ENCODE data around the gene TTLL7.

TTLL7 gene

GRCh38 chr1:83998498-83999315, at the start of gene TTLL7:
TSS of gene TTLL7 (minus strand) at chr1:83999132. CDS start at chr1:83952211, 46,921 bp downstream.
- peak; percentile 85 for DNase-seq

GRCh38 chr1:84042461-84042860, 43.5 kb upstream of the TTLL7 start:
- DNase-seq: no peak

DNA sequence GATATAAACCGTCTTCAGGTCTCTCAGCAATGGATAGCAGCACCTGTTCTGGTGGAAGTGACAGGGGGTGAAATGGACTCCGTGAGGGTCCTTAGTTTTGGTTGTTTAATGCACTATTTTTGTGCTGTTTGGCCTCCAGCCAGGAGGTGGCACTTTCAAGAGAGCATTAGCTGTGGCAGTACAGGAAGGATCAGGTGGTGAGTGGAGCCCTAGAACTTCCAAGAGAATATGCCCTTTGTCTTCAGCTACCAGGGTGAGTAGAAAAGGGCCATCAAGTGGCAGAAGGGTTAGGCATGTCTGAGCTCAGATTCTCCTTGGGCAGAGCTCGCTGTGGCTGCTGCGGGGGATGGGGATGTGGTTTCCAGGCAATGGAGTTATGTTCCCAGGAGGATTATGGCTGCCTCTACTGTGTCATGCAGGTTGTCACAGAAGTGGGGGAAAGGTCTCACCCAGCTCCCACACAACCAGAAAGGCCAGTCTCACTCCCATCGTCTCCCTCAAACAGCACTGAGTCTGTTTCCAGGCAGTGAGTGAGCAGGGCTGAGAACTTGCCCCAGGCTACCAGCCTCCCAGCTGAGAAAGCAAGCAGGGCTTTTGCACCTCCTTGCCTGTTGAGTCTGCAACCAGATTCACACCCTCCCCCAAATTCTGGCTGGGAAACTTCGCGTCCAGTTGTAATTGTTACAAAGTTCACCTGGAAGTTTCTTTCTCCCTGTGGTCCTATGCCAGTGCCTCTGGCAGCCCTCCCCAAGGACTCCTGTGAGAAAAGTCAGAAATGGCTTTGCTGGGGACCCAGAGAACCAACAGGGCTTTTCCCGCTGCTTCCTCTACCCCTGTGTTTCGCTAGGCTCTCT, 39.1 kb upstream of the TTLL7 start:
- DNase-seq: no peak

DNA sequence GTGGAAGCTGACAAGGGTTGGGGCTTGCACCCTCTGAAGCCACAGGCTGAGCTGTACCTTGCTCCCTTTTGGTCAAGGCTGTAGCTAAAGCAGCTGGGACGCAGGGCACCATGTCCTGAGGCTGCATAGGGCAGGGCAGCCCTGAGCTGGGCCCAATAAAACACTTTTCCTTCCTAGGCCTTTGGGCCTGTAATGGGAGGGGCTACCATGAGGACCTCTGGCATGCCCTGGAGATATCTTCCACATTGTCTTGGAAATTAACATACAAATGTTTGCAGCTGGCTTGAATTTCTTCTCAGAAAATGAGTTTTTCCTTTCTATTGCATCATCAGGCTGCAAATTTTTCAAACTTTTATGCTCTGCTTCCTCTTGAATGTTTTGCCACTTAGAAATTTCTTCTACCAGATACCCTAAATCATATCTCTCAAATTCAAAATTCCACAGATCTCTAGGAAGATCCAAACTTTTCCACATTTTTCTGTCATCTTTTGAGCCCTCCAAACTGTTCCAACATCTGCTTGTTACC, 32.9 kb upstream of the TTLL7 start:
- no peak for DNase-seq

DNA sequence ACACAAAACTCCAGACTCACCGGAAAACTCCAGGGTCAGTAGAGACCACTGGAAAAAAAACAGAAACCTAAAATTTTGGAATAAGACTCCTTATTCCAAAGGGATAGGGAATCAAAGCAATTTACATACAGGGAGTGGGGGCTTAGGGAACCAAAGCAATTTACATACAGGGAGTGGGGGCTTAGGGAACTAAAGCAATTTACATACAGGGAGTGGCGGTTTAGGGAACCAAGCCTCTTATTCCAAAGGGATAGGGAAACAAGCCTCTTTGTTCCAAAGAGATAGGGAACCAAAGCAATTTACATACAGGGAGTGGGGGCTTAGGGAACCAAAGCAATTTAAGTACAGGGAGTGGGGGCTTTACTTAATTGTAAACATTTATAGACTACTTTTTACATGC, 28.4 kb upstream of the TTLL7 start:
- no peak for DNase-seq

DNA sequence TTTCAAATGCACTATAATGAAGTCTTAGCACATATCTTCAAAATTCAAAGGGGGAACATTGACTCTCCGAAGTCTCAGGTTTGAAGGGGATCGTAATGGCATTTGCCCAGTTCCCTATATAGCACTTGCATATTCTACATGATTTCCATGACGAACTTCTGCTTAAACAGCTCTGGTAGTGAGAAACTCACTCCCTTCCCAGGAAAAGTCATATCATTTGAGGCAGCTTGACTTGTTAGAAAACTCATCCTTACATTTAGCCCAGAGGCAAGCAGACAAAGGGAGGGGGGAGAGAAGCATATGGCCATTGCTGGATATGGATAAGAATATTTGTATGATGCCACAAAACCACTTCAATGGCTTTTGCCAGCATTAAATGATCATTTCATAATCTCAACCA, 27.0 kb upstream of the TTLL7 start:
- no peak for DNase-seq

DNA sequence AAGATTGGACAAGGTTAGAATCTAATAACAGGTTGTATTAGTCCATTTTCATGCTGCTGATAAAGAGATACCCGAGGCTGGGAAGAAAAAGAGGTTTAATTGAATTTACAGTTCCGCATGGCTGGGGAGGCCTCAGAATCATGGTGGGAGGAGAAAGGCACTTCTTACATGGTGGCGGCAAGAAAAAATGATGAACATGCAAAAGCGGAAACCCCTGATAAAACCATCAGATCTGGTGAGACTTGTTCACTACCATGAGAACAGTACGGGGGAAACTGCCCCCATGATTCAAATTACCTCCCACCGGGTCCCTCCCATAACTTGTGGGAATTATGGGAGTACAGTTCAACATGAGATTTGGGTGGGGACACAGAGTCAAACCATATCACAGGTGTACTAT, 22.9 kb upstream of the TTLL7 start:
- DNase-seq: no peak

DNA sequence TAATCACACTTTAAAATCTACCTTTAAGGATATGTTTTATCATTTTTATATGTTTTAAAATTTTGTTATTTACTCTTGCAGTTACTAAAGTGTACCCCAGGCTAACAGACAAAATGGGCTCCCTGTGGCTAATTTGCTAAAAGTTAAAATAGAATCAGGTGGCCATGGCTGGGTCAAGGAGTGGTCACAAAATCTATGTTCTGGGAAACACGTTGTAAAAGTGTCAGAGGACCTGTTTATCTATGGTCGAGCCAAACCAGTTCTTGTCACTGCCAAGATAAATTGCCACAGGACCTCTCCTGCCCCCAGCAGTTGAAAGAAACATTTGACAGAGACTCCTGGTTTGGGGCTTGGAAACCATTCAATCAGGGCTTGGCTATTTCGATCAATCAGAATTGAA, 21.2 kb upstream of the TTLL7 start:
- DNase-seq: no peak

- no peak for DNase-seq
These were observed 20.3 kb upstream of the TTLL7 start for GRCh38 chr1:84019217-84019616.

GRCh38 chr1:84013708-84014107, 14.8 kb upstream of the TTLL7 start:
- no peak for DNase-seq

DNA sequence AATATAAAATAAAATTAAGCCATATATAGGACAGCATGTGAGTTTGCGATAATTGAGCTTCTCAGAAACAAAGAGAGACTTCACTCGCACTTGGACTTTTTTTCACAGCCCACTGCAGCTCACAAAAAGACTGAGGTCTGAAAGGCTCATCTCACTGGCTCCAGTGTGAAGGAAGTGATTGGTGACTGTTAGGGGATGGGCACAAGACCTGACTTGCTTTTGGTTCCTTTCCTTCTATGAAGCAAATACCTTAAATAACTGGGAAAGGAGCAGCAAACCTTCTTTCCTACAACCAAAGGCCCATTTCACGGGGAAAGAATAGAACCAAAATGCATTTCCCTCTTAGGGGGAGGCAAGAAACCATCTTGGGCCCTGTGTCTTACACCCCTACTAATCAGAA, 13.1 kb upstream of the TTLL7 start:
- DNase-seq: no peak

GRCh38 chr1:84010136-84010535, 11.2 kb upstream of the TTLL7 start:
- no peak for DNase-seq

- DNase-seq: no peak
These were observed 9.7 kb upstream of the TTLL7 start for GRCh38 chr1:84008631-84009030.

DNA sequence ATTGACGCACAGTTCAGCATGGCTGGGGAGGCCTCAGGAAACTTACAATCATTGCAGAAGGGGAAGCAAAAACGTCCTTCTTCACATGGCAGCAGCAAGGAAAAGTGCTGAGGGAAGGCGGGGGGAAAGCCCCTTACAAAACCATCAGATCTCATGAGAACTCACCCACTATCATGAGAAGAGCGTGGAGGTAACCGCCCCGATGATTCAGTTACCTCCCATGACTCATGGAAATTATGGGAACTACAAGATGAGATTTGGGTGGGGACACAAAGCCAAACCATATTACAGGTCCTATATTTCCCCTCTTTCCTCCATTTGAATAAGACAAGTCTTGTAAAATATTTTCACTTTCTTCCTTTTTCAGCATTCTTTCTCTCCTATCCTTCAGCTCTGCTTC, 7.7 kb upstream of the TTLL7 start:
- DNase-seq: no peak

DNA sequence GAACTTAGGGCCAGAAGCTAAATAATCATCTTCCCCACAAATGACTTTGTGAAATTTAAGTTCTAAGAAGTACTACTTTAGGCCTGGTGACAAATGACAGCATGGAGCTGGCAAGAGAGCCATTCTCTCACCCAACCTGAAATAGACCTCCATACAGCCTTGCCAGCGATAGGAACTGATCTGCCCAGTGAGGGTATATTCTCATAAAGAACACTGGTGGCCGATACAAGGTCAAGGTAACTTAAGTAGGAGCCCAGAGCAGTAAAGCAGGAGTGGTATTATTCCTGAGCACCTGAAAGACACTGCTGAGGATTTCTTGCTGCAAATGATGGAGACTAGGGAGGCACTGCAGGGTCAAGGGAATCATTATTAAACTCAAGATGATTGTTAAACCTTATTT, 2.6 kb upstream of the TTLL7 start:
- DNase-seq: no peak

GRCh38 chr1:84000954-84001495, 2.1 kb upstream of the TTLL7 start:
- no peak for DNase-seq

DNA sequence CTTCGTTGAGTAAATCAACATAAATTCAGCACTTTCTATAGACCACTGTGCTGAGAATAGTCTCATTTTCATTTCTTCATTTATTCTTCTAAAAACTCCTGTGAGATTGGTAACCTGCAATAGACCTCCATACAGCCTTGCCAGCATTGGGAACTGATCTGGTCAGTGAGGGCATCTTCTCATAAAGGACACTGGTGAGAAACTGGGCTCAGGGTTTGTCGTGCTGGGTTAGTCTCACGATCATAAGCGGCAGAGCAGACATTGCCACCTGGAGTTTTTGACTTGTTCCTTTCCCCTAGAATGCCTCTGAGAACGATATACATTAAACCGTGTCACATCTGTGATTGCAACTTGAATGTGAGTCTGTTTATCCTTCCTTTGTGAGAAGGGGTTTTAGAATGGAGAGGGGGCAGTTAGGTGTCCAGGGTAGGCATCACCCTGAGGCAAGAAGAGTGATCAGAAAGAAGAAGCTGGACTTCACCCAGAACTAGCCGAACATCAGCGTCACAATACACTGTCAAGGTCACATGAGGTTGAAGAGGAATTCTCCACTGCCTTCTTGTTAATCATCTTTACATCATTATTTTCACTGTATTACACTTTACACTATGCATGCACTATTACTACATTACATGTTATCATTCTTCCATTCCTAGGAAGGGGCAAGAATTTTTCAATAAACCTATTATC, 1.4 kb upstream of the TTLL7 start:
- DNase-seq: no peak

DNA sequence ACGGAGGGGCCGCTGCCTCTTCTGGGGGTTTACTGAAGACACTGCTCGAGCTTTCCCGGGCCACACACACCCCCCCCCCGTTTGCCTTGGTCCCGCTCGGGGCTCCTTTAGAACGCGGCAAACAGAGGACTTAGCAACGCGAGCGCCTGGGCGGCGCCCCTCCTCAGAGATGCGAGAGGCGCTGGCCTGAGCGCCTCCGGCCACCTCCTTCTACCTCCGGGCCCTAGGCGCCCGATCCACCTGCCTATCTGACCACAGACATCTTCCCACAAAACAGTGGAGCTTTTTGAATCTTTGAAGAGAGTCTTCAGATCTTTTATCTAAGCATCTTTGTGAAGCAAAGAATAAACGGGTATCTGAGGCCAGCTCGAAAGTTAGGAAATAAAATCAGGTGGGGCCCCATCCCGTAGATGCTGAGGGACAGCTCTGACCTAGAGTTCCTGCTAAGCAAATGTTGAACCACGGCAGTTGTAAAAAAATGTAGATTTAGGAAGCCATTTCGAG, 436 bp upstream of the TTLL7 start:
- DNase-seq: peak; percentile 85

- DNase-seq: peak; percentile 56
These were observed 781 bp downstream of the TTLL7 start for GRCh38 chr1:83998205-83998497.

- DNase-seq: peak; percentile 34
These were observed 1.3 kb downstream of the TTLL7 start for GRCh38 chr1:83997631-83998030.

DNA sequence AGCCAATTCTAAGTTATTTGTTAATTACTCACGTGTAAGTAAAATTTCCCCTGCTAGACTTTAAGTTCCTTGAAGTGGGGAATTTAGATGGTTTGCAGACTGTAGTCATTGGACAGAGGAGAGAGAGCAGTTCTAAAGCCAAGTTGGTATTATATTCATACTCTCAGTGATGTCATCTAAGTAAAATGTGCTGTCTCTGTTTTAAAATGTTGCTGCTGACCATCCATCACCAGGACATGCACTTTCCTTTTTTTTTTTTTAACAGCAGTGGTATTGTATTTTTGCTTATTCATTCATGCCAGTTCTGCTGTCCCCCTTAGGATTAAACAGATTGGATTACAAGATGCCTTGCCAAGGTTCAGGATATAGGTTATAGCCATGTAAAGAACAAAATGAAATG, 2.3 kb downstream of the TTLL7 start:
- DNase-seq: peak; percentile 42

DNA sequence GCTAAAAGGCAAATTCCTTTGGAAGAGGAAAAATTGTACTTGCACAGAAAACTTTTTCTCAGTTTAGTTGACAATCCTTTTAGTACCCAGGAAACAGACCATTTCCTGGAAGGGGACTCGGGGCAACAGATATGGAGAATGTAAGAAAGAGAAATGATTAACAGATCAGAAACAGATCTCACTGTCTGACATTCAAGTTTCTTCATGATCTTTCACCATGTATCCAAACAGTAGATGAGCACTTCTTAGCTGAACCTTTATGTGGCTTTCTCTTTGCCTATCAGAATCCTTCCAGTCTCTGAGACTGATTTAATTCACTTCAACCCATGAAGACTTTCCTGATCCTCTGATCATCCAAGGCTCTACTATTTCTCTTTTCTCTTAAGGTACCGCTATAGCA, 2.7 kb downstream of the TTLL7 start:
- no peak for DNase-seq

GRCh38 chr1:83995649-83996048, 3.3 kb downstream of the TTLL7 start:
- DNase-seq: no peak
